ENCODE measurements around the gene OPCML.

Gene OPCML

DNA sequence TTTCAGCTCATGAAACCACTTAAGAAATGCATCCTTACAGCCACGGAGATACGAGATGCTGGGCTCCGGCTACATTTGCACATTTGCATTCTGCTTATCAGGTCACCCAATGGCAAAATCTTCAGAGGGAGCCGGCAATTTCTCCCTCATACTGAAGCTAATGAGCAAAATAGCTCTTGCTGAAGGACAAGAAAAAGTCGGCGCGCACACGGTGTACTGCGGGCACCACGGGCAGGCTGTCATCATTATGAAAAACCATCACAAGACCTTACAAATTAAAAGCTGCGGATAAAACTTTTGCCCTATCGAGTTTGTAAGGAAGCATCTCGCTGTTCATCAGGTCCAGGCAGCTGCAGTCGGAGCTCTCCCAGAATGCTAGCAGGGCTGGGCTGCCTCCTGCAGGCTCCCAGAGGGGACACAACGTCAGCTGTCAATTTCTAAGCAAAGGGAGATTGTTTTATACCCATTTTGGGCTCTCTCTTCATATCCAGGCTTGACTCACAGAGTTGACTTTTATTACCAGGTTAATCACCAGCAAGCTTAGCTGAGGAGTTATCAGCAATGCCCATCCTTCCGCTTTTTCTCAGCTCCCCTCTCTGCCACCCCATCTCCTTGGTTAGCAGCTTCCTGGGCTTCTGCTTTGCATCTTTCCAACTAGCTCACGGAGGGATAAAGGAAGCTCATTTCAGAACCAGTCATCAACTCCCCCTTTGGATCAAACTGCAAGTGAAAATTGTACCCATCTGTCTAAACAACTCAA, 375.1 kb downstream of the OPCML start:
- ATAC-seq (ENCODE audit: low read depth), result no peak
- H3K4me3 ChIP-seq (ENCODE audit: severe bottlenecking), result no peak overlapping the region
- peaks cover 12% of the 10 kb centered on the region for H3K27me3 ChIP-seq (ENCODE audit: insufficient read depth, poor library complexity, severe bottlenecking)
- H3K9me3 ChIP-seq (ENCODE audit: severe bottlenecking), result peaks cover 2% of the 10 kb centered on the region
- H3K4me1 ChIP-seq (ENCODE audit: insufficient read depth, poor library complexity, severe bottlenecking), result no peaks in the 10 kb centered on the region
- H3K27ac ChIP-seq (ENCODE audit: poor library complexity, severe bottlenecking), result no peak overlapping the region
- TF ChIP-seq, protein P1, sequence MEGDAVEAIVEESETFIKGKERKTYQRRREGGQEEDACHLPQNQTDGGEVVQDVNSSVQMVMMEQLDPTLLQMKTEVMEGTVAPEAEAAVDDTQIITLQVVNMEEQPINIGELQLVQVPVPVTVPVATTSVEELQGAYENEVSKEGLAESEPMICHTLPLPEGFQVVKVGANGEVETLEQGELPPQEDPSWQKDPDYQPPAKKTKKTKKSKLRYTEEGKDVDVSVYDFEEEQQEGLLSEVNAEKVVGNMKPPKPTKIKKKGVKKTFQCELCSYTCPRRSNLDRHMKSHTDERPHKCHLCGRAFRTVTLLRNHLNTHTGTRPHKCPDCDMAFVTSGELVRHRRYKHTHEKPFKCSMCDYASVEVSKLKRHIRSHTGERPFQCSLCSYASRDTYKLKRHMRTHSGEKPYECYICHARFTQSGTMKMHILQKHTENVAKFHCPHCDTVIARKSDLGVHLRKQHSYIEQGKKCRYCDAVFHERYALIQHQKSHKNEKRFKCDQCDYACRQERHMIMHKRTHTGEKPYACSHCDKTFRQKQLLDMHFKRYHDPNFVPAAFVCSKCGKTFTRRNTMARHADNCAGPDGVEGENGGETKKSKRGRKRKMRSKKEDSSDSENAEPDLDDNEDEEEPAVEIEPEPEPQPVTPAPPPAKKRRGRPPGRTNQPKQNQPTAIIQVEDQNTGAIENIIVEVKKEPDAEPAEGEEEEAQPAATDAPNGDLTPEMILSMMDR (IDR thresholded peaks at IDR 0.05; ENCODE audit: poor library complexity, severe bottlenecking), result no peak
- H3K36me3 ChIP-seq (ENCODE audit: low read depth), result no peaks in the 10 kb centered on the region
- no peak for DNase-seq (ENCODE audit: low spot score)

GRCh38 chr11:133154781-133155180, 377.5 kb downstream of the OPCML start:
- DNase-seq (ENCODE audit: low spot score) (no peak), ATAC-seq (ENCODE audit: low read depth) (no peak)
- Histone ChIP-seq H3K4me3 (ENCODE audit: severe bottlenecking) (no peak overlapping the region), H3K9me3 (ENCODE audit: severe bottlenecking) (peaks cover 2% of the 10 kb centered on the region), H3K36me3 (ENCODE audit: low read depth) (no peaks in the 10 kb centered on the region), H3K27me3 (ENCODE audit: insufficient read depth, poor library complexity, severe bottlenecking) (peaks cover 15% of the 10 kb centered on the region), H3K4me1 (ENCODE audit: insufficient read depth, poor library complexity, severe bottlenecking) (no peaks in the 10 kb centered on the region), H3K27ac (ENCODE audit: poor library complexity, severe bottlenecking) (no peak overlapping the region)
- TF ChIP-seq, protein P1 (IDR thresholded peaks at IDR 0.05; ENCODE audit: poor library complexity, severe bottlenecking), result no peak

DNA sequence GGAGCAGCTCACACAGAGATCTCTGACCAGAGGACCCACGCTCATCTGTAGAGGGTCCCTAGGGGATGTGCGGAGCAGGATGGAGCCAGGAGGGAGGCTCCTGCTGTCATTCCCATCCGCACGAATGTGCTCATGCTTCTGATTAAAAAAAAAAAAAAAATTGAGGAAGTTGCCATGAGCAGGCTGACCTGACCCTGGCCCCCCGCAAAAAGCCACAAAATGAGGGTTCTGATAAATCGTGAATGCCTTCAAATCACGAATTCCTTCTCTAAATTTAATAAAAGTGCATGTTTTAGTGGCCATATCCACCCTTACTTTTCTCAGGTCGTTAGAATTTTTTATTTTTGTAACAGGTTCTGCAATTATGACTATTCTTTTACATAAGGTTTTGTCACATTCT, 378.2 kb downstream of the OPCML start:
- no peak overlapping the region for H3K27ac ChIP-seq (ENCODE audit: poor library complexity, severe bottlenecking)
- TF ChIP-seq, protein P1 (IDR thresholded peaks at IDR 0.05; ENCODE audit: poor library complexity, severe bottlenecking), result no peak
- H3K9me3 ChIP-seq (ENCODE audit: severe bottlenecking), result peaks cover 2% of the 10 kb centered on the region
- DNase-seq (ENCODE audit: low spot score) (no peak), ATAC-seq (ENCODE audit: low read depth) (no peak)
- H3K4me1 ChIP-seq (ENCODE audit: insufficient read depth, poor library complexity, severe bottlenecking), result no peaks in the 10 kb centered on the region
- peaks cover 15% of the 10 kb centered on the region for H3K27me3 ChIP-seq (ENCODE audit: insufficient read depth, poor library complexity, severe bottlenecking)
- H3K4me3 ChIP-seq (ENCODE audit: severe bottlenecking), result no peak overlapping the region
- no peaks in the 10 kb centered on the region for H3K36me3 ChIP-seq (ENCODE audit: low read depth)

DNA sequence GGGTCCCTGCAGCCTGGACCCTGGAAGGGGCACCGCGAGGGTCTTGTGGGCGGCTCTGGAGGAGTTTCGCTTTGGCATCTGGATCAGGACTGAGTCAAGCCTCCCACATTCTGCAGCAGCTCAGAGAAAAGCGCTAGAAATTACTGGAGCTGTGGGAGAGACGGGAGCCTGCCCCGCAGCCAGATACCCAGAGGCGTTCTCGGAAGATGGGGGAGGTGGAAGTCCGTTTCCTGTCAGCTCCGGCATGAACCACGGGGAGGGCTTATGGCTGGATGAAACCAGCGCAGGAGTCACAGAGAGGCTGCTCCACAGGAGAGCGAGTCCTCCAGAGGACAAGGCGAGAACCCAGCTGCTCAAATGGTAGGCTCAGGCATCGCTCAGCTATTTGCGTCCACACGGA, 379.3 kb downstream of the OPCML start:
- no peak overlapping the region for H3K27ac ChIP-seq (ENCODE audit: poor library complexity, severe bottlenecking)
- no peaks in the 10 kb centered on the region for H3K36me3 ChIP-seq (ENCODE audit: low read depth)
- H3K9me3 ChIP-seq (ENCODE audit: severe bottlenecking), result peaks cover 2% of the 10 kb centered on the region
- H3K4me3 ChIP-seq (ENCODE audit: severe bottlenecking), result no peak overlapping the region
- DNase-seq (ENCODE audit: low spot score) (no peak), ATAC-seq (ENCODE audit: low read depth) (no peak)
- H3K27me3 ChIP-seq (ENCODE audit: insufficient read depth, poor library complexity, severe bottlenecking), result peaks cover 15% of the 10 kb centered on the region
- H3K4me1 ChIP-seq (ENCODE audit: insufficient read depth, poor library complexity, severe bottlenecking), result no peaks in the 10 kb centered on the region
- TF ChIP-seq, protein P1 (IDR thresholded peaks at IDR 0.05; ENCODE audit: poor library complexity, severe bottlenecking), result no peak

DNA sequence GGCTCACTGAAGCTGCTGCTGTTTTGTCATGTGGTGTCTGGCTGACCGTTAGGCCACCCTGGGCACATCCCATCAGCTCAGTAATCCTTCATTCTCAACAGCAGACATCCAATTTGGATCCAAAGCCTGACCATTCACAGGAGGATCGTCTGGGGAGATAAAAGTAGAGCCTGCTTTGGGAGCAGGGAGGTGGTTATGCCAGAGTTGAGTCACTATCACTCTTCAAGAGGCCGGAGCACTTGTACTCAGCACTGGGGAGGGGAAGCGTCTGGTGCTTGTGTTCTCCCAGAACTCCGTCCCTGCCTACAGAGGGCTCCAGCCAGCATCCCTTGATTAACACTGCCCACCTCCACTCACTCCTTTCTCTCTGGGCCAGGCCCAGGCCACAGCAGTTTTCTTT, 382.6 kb downstream of the OPCML start:
- ATAC-seq (ENCODE audit: low read depth) (no peak), DNase-seq (ENCODE audit: low spot score) (no peak)
- H3K27ac ChIP-seq (ENCODE audit: poor library complexity, severe bottlenecking), result no peak overlapping the region
- H3K27me3 ChIP-seq (ENCODE audit: insufficient read depth, poor library complexity, severe bottlenecking), result peaks cover 3% of the 10 kb centered on the region
- H3K4me1 ChIP-seq (ENCODE audit: insufficient read depth, poor library complexity, severe bottlenecking), result no peaks in the 10 kb centered on the region
- H3K9me3 ChIP-seq (ENCODE audit: severe bottlenecking), result no peaks in the 10 kb centered on the region
- no peaks in the 10 kb centered on the region for H3K36me3 ChIP-seq (ENCODE audit: low read depth)
- H3K4me3 ChIP-seq (ENCODE audit: severe bottlenecking), result no peak overlapping the region
- TF ChIP-seq, protein P1 (IDR thresholded peaks at IDR 0.05; ENCODE audit: poor library complexity, severe bottlenecking), result no peak
